HG03060 (cell line): ENCODE measurements around the gene PIRT.

Source experiments
- ATAC-seq: cut with Tn5 transposase; IDR thresholded peaks from one replicate; pipeline ENCODE4 v1.9.1; 2021; ENCODE audit warnings: low read depth, moderate number of reproducible peaks; ENCODE audit not compliant: unreplicated experiment

The PIRT gene

GRCh38 chr17:10824874-10825273 lies 13.0 kb downstream of the PIRT start:
- ATAC-seq = no peak

DNA sequence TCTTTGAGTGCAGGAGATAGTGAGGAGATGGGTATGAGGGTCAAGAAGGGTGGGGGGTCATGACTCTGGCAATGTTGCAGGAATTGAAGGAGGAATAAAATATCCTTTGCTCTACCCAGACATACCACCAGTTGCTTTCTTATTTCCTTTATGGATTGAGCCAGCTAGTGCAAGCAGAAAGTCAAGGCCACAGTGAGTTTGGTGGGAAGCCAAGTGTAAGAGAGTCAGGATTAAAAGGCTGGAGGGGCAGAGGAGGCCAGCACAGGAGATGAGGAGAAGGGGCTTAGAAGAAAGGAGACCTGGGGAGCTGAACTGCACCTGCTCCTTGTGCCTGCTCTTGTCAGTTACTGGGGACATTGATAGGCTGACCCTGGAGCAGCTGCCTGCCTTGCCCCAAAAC lies 16.1 kb downstream of the PIRT start:
- no peak for ATAC-seq

DNA sequence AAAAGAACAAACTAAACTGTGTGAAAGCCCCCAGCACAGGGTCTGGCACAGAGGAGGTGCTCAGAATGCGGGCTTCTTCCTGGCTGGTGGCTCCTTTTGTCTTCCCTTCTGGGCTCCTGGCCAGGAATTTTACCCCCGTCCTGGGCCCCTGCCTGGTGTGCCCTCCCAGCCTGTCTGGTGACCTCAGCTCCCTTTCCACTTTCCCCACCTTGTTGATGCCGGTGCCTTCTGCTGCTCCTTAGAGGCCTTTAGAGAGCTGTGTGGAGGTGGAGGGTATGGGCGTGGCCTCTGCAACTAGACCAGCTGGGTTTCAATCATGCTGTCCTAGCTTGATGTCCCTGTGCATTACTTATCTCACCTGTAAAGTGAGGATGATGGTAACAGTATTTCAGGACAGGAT lies 16.8 kb downstream of the PIRT start:
- no peak for ATAC-seq

GRCh38 chr17:10815319-10815718 lies 22.6 kb downstream of the PIRT start:
- ATAC-seq = no peak

DNA sequence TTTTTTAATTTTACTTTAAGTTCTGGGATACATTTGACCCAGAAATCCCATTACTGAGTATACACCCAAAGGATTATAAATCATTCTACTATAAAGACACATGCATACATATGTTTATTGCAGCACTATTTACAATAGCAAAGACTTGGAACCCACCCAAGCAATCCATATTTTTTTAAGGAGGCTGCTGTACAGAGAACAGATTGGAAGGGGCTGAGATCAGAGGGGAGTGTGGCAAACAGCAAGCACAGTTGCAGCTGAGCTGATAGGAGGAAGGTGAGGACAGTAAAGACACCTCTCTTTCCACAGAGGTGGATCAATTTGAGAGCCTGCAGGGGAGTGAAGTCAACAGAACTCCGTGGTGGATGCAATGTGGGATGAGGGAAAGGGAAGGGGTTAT lies 23.8 kb downstream of the PIRT start:
- no peak for ATAC-seq

DNA sequence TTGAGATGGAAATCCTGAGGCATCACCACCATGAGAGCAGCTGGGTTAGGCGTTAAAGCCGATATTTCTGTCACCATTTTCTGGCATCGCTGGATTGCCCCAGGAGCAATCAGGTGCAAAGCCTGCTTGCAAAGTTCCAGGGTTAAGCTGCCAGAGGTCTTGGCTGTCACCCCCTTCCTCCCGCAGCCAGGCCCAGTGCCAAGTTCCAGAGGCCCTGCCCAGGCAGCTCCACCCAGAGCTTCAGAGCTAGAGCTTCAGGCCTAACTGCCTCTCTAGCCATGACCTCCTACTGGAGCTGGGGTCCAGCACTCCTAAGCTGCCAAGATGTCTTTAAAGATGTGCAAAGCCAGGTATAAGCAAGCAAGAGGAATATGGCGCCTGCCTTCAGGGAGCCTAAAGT lies 25.2 kb downstream of the PIRT start:
- ATAC-seq = no peak

DNA sequence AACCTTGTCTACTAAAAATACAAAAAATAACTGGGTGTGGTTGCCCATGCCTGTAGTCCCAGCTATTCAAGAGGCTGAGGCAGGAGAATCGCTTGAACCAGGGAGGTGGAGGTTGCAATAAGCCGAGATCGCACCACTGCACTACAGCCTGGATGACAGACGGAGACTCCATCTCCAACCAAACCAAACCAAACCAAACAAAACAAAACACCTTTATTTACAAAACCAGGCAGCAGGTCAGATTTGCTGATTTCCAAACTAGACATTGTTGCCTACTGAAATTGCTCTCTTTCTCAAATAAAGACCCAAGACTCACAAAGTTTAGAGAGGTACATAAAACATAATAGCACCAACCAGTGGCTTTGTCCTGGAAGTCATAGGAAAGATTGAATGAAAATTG lies 28.3 kb downstream of the PIRT start:
- ATAC-seq = no peak

DNA sequence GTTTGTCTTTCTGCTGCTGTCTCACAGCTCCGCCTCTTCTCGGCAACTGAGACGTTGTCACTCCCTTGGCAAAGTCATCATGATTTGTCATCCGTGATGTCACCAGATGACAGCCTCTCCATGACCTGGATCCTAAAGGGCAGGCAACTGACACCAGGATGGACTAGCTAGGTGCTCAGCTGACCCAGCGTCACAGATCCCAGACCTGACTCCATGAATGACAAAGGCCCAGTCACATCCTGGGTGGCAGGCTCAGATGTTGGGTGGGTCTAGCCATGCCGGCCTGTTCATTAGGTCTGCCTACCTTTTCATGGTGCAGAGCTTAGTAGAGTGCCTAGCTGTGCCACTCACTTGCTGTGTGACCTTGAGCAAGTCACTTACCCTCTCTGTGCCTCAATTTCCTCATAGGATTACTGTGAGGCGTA lies 30.2 kb downstream of the PIRT start:
- no peak for ATAC-seq

DNA sequence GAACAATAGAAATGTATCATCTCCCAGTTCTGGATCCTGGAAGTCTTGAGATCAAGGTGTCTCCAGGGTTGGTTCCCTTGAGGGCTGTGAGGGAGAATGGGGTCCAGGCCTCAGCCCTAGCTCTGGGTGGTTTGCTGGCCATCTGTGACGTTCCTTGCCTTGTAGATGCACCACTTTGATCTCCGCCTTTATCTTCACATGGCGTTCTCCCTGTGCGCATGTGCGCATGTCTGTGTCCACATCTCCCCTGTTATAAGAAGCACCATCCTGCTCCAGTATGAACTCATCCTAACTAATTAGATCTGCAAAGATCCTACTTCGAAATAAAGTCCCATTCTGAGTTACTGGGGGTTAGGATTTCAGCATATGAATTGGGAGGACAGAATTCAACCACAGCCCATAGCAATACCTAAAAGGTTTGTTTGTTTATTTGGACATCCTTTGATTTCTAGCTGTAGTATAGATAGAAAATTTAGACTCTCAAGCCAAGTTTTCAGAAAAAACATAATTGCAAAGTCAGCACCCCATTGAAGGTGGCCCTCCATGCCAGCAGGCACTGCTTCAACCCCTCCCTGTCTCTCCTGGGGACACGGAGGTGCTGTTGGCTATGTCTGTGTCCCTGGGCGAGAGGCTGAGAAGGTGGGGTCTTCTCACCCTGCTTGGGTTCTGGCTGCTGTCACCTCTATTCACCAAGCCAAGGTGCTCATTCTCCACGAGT lies 31.2 kb downstream of the PIRT start:
- no peak for ATAC-seq

DNA sequence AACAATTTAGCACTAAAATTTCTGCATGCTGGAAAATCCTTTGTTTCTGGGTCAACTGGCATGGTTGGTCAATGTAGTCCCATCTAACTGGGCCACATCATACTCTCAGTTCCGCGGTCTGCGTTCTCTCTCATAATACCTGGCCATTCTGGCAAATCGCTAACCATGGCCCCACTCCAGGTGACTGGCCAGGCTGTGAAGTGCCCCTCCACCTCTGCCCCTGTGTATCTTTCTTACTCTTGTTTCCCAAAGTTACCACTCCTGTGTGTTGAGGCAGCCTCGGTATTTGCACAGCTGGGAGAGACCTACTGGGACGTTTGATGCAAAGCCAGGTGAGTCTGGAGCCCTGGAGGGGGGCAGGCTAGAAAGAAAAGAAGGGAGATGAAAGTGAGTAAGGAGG lies 32.0 kb downstream of the PIRT start:
- no peak for ATAC-seq

- no peak for ATAC-seq
Observed at GRCh38 chr17:10804546-10804945, 33.3 kb downstream of the PIRT start.

DNA sequence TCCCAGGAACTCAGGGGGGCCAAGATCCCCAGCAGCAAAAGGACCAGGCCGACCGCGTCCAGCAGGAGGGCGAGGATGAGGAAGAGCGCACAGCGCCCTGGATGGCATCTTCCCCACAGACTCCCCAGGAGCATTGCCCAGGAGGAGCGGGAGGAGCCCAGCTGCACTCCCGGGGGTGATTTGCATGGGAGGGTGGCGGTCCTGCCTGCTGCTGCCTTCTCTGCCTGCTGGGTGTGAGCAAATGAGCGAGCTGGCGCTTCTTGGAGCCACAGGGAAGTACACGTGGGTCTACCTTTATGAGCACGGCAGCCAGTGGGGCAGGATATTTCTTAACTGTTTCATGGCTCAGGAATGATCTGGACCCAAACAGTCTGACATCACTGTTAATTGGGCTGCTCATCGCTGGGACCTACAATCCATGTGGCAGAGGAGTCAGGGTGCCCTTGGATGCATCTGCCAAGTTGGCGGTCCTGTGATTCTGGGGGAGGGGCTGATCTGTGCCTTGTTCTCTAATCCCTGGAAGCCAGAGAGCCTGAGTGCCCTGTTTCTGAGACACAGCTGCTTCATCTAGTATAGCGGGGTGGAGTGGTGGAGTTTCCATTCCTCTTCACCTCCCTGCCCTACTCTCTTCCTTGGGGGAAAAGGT lies 33.9 kb downstream of the PIRT start, which contains the start of gene TMEM238L:
Gene TMEM238L, minus strand, starts transcription at position 270 of the 646 bp plus-strand sequence. Its CDS starts 136 bp downstream, at position 134.
- ATAC-seq = no peak

GRCh38 chr17:10803350-10803749 lies 34.5 kb downstream of the PIRT start:
- ATAC-seq = no peak

- no peak for ATAC-seq
Observed at GRCh38 chr17:10802496-10803284, 35.2 kb downstream of the PIRT start.

- ATAC-seq = no peak
Observed at GRCh38 chr17:10799407-10799806, 38.5 kb downstream of the PIRT start.

DNA sequence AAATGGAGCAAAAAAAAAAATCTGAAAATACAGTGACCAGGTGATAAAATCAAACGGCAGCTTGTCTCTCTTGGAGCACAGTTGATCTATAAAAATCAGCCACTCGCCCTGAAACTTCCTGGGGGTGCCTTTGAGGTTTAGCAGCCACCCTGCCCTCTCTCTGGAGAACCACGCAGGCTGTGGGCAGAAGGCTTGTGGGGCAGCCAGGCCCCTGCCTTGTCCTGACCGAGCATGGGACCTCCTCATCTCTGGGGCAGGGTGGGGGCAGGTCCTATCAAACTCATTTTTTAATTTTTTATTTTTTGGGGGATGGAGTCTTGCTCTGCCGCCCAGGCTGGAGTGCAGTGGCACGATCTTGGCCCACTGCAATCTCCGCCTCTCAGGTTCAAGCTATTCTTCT lies 39.0 kb downstream of the PIRT start:
- ATAC-seq = no peak

DNA sequence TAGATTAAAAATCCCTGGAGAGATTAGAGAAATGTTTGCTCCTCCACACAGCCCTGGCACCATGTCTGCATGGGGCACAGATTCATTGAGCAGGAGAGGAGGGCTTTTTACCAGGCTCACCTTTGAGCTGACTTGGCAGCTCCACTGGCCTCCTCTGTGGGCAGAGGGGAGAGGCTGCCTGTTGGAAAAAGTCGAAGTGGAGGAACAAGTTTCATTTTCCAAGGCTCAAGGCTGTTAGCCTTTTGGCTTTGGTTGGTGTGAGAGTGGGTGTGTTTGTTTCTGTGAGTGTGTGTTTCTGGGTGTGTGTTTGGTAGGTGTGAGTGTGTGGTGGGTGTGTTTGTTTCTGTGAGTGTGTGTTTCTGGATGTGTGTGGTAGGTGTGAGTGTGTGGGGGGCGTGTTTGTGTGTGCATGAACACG lies 39.5 kb downstream of the PIRT start:
- no peak for ATAC-seq

- no peak for ATAC-seq
Observed at GRCh38 chr17:10797476-10798328, 40.2 kb downstream of the PIRT start.

- no peak for ATAC-seq
Observed at GRCh38 chr17:10793816-10794215, 44.1 kb downstream of the PIRT start.

DNA sequence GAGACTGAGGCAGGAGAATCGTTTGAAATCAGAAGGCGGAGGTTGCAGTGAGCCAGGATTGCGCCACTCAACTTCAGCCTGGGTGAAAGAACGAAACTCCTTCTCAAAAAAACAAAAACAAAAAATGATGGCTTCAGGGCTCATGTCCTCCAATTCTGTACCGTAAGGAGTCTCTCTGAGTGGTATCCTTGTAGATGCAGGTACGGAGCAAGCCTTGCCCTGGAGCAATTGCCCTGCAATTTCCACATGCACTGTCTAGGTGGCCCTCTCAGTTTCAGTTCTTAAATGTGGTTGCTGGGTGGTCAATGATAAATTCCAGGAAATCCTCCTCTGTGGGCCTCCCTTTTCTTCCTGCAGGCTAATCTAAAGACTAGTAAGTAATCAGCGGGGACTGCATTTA lies 44.6 kb downstream of the PIRT start:
- ATAC-seq = no peak

DNA sequence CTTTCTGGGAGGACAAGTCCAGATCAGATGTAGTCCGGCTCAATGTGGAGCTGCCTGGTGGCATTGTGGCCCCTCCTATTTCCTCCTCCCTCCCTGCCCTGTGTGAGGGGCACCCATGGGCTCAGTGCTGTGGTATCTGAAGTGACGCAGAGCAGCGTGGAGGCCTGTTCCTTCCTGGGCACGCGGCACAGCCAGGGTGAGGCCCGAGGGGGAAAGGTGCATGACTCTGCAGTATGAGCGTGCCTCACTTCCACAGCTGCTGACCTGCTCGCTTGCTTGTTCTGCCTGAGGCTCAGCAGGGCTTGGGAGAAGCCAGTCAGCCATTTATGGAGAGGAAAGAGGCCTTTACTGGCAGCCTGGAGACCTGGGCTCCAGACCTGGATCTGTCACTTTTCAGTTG lies 45.7 kb downstream of the PIRT start:
- no peak for ATAC-seq
